Glomerular endothelial cell (primary cell): Measurements from ENCODE around the gene DDX25. TPM values are rescaled to one million over a fixed set of nuclear protein-coding genes. Genes with fewer than 3 reads are reported as not detected.
A peak's percentile ranks its signal among the peaks of the same experiment; 100 is the strongest.
"Not testable (repeated sequence)": the region's sequence is repeated elsewhere in the genome, so short reads cannot be mapped to it uniquely, and the experiment has no call there.

Source experiments
- DNase-seq: peaks from one replicate; pipeline ENCODE4 v3.0.0-alpha.2; 2011; ENCODE audit warnings: low read depth, low spot score; ENCODE audit errors: extremely low read depth
- total RNA-seq: library from RNA; depleted of rRNA; stranded (reverse); fragments of >200 nt; gene quantifications from 2 replicates; pipeline ENCODE4 v1.2.3, GENCODE V29; 2015

Gene DDX25
- total RNA-seq, 1 donor from 2014 or later = not detected

DNA sequence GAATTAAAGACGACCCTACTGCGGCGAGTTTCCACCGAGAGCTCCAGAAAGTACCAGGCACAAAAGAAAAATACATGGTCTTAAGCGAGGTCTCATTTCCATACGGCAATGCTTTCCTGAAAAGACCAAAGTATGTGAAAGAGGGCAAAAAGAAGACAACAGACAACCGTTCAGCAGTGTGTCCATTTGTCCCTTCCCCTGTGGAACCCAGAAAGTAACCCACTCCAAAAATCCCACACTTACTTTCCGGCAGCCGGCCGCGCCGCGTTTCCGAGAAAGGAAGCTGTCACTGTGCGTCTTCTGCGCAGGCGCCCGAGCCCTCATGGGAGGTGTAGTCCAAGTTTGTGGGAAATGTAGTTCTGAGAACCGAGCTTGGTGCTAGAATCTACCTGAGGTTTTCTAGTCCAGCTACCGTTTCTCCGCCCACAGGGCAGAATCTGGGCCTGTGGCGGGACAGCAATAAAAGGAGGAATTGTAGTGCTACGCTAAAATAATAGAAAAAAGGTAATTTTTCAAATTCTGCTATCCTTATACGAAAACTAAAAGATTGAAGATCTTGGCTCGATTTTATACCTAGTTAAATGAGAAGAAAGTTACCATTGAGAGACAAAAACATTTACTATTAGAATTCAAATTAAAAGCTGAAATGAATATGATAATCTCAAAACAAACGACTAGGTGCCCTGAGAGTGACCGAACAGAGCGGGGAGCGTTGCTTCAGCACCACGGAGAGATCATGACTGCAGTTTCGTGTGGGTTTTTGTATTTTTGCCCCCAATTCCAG, 1.2 kb upstream of the DDX25 start, which contains the start of gene PUS3:
TSS of gene PUS3 (minus strand) at position 280 of the 784 bp plus-strand sequence. CDS start 6,922 bp downstream, outside the sequence.
- peak; percentile 55 for DNase-seq

- no peak for DNase-seq
Observed at GRCh38 chr11:125904678-125905077, 370 bp downstream of the DDX25 start.

DNA sequence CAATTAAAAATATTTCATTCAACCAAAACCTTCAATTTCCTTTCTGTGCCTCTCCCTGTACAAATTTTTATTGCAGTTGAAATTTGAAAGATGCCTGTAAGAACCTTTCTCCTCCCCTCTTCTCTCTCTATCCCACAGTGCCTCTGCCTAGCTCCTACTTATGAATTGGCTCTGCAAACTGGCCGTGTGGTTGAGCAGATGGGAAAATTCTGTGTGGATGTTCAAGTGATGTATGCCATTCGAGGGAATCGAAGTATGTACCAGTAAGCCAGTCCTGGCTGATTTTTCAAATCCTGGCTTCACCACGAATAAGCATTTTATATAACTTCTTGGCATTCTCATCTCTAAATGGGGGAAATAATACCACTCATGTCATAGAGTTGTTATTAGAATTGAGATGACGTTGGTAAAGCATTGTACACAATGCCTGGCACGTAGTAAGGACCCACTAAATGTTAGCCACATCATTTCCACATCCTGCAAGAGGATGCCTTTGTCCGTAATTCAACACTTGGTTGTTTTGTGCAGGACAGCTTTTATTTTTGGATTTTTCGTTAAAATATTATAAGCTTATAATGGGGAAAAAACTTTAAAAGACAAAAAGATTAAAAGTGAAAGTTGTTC, 6.0 kb downstream of the DDX25 start:
- DNase-seq = no peak

DNA sequence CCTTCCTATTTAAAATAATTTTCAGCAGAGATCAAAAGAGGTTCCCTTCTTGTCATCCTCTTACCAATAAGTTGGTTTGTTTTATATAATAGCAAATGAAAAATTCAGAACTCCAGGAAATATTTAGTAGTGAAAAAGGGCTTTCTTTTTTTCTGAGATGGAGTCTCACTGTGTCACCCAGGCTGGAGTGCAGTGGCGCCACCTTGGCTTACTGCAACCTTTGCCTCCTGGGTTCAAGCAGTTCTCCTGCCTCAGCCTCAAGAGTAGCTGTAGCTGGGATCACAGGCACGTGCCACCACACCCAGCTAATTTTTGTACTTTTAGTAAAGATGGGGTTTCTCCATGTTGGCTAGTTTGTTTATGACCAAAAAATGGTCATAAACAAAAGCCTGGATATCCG, 10.3 kb downstream of the DDX25 start:
- DNase-seq = not testable (repeated sequence)

DNA sequence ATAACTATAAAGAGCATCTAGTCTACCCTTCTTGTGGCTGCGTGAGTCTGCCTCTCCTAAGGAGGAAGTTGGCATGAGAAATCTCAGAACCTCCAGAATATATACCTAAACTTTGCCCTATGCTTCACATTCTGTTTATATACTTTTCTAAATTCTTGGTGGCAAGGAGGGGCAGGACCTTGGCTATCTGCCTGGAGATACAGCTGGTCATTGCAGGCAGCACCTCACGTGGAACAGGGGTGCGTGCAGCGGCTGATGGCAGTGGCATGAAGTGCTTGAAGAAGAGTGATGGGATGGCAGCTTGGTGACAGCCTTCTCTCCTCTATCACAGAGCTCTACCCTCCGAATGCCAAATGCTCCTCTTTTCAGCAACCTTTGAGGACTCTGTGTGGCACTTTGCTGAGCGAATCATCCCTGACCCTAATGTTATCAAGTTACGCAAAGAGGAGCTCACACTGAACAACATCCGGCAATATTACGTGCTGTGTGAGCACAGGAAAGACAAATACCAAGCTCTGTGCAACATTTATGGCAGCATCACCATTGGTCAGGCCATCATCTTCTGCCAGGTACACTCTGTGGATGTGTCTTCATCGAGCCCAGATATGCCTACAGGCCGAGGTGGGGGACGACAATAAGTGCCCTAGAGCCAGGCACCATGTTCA, 12.5 kb downstream of the DDX25 start:
- no peak for DNase-seq

DNA sequence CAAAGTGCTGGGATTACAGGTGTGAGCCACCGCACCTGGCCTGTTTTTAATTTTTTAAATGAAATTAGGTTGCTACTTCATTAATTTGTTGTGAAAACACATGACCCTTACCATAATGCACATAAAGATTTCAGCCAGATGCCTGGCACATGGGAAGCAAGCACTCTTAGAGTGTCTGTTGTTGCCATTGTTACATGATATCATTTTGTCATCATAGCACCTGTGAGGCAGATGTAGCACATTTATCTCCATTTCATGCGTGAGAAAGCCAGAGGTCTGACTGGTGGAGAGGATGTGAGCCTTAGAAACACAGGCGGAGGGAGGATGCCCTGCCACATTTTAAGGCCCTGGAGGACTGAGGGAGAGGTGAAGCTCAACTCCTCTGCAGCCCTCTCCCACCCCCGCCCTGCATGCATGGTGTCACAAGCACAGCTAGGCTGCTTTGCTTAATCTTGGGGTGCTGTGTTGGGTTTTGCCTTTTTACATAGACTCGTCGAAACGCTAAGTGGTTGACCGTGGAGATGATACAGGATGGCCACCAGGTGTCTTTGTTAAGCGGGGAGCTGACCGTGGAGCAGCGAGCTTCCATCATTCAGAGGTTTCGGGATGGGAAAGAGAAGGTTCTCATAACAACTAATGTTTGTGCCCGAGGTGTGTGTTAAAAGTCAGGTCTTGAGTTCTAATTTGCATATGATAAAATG, 14.0 kb downstream of the DDX25 start:
- no peak for DNase-seq

DNA sequence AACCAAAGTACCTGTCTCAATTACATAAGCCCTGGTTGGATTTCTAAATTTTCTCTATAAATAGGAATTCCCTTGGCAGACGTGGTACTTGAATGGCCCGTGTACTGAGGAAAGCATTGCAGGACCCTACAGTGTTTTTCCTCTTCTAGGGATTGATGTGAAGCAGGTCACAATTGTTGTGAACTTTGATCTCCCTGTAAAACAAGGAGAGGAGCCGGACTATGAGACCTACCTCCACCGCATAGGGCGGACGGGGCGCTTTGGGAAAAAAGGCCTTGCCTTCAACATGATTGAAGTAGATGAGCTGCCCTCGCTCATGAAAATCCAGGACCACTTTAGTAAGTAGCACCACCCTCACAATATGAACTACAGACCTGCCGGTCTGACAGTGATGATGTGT, 16.7 kb downstream of the DDX25 start:
- DNase-seq = no peak

DNA sequence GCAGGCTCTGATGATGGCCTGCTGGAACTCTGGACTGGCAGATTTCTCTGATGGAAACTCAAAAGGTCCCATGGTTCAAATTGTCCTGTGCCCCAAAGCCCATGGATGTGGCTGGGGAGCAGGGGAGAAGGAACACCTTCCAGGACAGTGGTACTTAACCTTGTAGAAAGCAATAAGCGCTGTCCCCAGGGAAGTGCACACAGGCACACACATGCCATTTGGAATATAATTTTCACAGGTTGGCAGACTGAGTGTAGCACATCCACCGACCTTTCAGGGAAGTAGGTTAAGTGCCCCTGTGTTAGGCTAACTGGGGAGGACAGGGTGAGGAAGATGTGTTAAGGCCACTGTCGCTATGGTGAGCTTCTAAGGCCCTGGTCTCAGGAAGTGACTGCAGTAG, 17.8 kb downstream of the DDX25 start:
- DNase-seq = no peak

DNA sequence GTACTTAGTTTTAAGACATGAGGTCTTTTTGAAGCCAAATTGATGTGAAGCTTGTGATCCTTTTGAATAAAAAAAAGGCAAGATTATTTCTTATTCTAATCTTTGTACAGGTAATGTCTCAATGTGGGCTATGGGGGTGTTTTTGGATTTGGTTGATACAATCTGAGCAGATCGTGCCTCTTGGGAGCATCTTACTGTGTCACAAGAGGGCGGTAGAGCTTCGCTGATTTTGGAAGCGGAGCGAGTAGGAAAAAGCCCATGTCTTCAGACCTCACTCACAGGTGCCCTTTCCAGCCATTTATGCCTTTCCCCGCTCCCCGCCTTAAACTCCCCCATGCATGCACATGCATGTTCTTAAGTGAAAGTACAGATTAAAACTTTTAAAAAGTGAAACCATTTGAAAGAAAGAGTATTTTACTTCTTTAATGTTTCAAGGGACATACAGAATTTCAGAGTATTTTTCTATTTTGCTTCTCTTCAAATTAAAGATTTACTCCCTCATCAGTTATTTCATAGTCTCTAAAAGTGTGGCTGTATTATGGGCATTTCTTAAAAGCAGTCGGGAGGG, 18.8 kb downstream of the DDX25 start:
- peak; percentile 33 for DNase-seq

DNA sequence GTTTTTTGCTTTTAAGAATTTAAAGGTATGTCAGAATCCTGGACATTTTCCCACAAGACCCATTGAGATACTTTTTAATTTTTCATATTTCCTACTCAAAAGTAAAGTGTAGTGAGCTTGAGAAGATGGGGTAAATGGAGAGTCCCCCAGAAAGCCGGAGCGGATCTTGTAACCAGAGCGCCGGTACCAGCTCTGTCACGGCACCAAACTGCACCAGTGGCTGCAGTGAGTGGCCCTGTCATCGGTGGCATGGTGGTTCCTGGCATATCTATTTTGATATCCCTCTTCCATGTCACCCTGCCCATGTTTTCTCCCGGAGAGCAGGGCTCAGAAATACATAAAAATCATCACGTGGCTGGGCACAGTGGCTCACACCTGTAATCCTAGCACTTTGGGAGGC, 19.3 kb downstream of the DDX25 start:
- no peak for DNase-seq

GRCh38 chr11:125924384-125925007, 20.2 kb downstream of the DDX25 start:
- no peak for DNase-seq

GRCh38 chr11:125925247-125925740, 21.0 kb downstream of the DDX25 start:
- DNase-seq = no peak

- DNase-seq = no peak
Observed at GRCh38 chr11:125925804-125926203, 21.5 kb downstream of the DDX25 start.

- DNase-seq = no peak
Observed at GRCh38 chr11:125926682-125927081, 22.4 kb downstream of the DDX25 start.

DNA sequence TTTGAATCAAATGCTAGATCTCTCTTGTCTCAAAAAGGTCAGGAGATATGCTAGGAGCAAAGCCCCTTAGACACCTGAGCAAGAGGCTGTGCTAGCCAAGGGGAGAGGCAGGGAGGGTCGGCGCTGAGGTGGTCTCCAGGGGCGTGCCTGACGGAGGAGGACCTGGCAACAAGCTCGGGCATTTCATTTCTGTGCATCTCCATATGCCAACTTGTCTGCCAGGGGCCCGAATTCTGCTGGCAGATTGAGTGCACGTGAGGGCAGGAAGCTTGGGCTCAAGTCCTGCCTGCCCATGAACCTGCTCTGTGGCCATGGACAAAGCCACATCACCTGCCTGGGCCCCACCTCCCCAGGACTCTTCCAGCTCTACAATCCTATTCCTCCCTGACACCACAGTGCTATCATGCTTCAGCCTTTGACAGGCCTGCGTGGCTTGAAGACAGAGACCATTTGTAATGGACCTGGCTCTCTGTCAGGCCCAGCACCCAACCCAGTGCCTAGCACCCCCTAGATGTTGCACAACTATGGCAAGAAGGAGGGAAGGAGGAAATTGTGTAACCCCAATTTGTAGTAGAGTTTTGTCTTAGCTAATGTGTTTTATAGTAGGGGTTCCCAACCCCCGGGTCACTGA, 25.3 kb downstream of the DDX25 start:
- no peak for DNase-seq

GRCh38 chr11:125930076-125930450, 25.8 kb downstream of the DDX25 start:
- no peak for DNase-seq

GRCh38 chr11:125931116-125931515, 26.8 kb downstream of the DDX25 start:
- DNase-seq = no peak

GRCh38 chr11:125931668-125932067, 27.4 kb downstream of the DDX25 start:
- no peak for DNase-seq

- no peak for DNase-seq
Observed at GRCh38 chr11:125932301-125932700, 28.0 kb downstream of the DDX25 start.
